ENCODE results near the gene IMPDH1.

DNA sequence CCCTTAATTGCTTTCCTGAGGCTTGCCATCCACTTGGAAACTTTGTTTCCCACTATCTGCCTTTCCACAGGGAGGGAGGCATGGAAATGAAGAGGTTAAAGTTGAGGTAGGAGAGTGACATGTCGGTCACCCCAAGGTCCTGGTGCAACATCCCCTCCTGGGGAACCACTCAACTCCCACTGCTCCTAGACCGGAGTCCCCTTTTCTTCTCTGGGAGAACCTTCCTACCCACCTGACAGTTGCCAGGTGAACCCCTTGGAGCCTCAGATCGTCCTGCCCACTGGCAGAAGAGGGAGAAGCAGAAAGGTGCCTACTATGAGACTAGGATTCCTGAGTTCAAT, 21.7 kb downstream of the IMPDH1 start:
- no peak for TF ChIP-seq EZH2 (IDR thresholded peaks at IDR 0.05; ENCODE audit: borderline replicate concordance, low read length)
- TF ChIP-seq, protein P1, sequence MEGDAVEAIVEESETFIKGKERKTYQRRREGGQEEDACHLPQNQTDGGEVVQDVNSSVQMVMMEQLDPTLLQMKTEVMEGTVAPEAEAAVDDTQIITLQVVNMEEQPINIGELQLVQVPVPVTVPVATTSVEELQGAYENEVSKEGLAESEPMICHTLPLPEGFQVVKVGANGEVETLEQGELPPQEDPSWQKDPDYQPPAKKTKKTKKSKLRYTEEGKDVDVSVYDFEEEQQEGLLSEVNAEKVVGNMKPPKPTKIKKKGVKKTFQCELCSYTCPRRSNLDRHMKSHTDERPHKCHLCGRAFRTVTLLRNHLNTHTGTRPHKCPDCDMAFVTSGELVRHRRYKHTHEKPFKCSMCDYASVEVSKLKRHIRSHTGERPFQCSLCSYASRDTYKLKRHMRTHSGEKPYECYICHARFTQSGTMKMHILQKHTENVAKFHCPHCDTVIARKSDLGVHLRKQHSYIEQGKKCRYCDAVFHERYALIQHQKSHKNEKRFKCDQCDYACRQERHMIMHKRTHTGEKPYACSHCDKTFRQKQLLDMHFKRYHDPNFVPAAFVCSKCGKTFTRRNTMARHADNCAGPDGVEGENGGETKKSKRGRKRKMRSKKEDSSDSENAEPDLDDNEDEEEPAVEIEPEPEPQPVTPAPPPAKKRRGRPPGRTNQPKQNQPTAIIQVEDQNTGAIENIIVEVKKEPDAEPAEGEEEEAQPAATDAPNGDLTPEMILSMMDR (conservative IDR thresholded peaks at IDR 0.05 in 1 of 2, IDR thresholded peaks at IDR 0.05 in 1 of 2; ENCODE audit: extremely low read depth in 1 of 2, insufficient read depth in 1 of 2, low read depth in 1 of 2, low read length in 2 of 2) = no peak
